Mesothelial cell of epicardium (in vitro differentiated cells): ENCODE results near the gene CNTNAP1. TPM values are rescaled to one million over a fixed set of nuclear protein-coding genes. Genes with fewer than 3 reads are reported as not detected.
A peak's percentile ranks its signal among the peaks of the same experiment; 100 is the strongest.

Source experiments
- DNase-seq, 2 experiments: peaks; one replicate each; pipeline ENCODE4 v3.0.0; 2021; ENCODE audit warnings: low spot score in 2 of 2; ENCODE audit not compliant: unreplicated experiment in 2 of 2
- H3K27ac Mint-ChIP-seq: 2 replicates; pipeline ENCODE4 v1.8.0; 2021; ENCODE audit warnings: mixed read lengths
- H3K27me3 Mint-ChIP-seq: 2 replicates; pipeline ENCODE4 v1.8.0; 2021; ENCODE audit warnings: low read depth, mixed read lengths
- H3K36me3 Mint-ChIP-seq: 2 replicates; pipeline ENCODE4 v1.8.0; 2021; ENCODE audit warnings: mixed read lengths
- H3K4me1 Mint-ChIP-seq: 2 replicates; pipeline ENCODE4 v1.8.0; 2021; ENCODE audit warnings: mixed read lengths
- H3K4me3 Mint-ChIP-seq: 2 replicates; pipeline ENCODE4 v1.8.0; 2021; ENCODE audit warnings: mild to moderate bottlenecking, moderate library complexity, mixed read lengths
- H3K9me3 Mint-ChIP-seq: 2 replicates; pipeline ENCODE4 v1.8.0; 2021; ENCODE audit warnings: mixed read lengths
- CTCF ChIP-seq: fragments of 200-600 bp; sonication (generic); IDR thresholded peaks from one replicate; pipeline ENCODE4 v1.5.0; 2021; ENCODE audit warnings: antibody characterized with exemption; ENCODE audit not compliant: unreplicated experiment
- total RNA-seq: library from RNA; stranded (reverse); gene quantifications from 3 replicates; pipeline ENCODE4 v1.2.1, GENCODE V29; 2021

Gene CNTNAP1
- total RNA-seq, 1 donor from 2014 or later, result 23.1 TPM

- Mint-ChIP-seq H3K36me3 (no peaks in the 10 kb centered on the region), H3K27me3 (no peaks in the 10 kb centered on the region), H3K9me3 (no peaks in the 10 kb centered on the region), H3K4me1 (peaks cover 44% of the 10 kb centered on the region), H3K4me3 (peak overlapping the region; percentile 86), H3K27ac (peak overlapping the region; percentile 95)
- peak; percentile 98 for DNase-seq
- TF ChIP-seq CTCF, result no peak
Measured at GRCh38 chr17:42677012-42677857, 5.1 kb upstream of the CNTNAP1 start.

- no peaks in the 10 kb centered on the region for H3K9me3 Mint-ChIP-seq
- DNase-seq, result peak; percentile 61 to 82
Measured at GRCh38 chr17:42677921-42678781, 4.2 kb upstream of the CNTNAP1 start.

GRCh38 chr17:42678951-42679491, 3.3 kb upstream of the CNTNAP1 start:
- Mint-ChIP-seq H3K27me3 (peaks cover 10% of the 10 kb centered on the region), H3K4me1 (peaks cover 51% of the 10 kb centered on the region), H3K27ac (peak overlapping the region; percentile 97), H3K9me3 (no peaks in the 10 kb centered on the region), H3K4me3 (peak overlapping the region; percentile 86), H3K36me3 (no peaks in the 10 kb centered on the region)
- DNase-seq, result peak in 1 of 2 experiments; percentile 69
- TF ChIP-seq CTCF, result no peak

More at GRCh38 chr17:42677921-42678781, 4.2 kb upstream of the CNTNAP1 start:
- Mint-ChIP-seq H3K27ac (peak overlapping the region; percentile 95), H3K4me3 (peak overlapping the region; percentile 86), H3K4me1 (peaks cover 48% of the 10 kb centered on the region), H3K36me3 (no peaks in the 10 kb centered on the region), H3K27me3 (peaks cover 3% of the 10 kb centered on the region)
- no peak for TF ChIP-seq CTCF

GRCh38 chr17:42679492-42680330, 2.6 kb upstream of the CNTNAP1 start:
- TF ChIP-seq CTCF, result peak; percentile 92
- Mint-ChIP-seq H3K9me3 (no peaks in the 10 kb centered on the region), H3K36me3 (peaks cover 3% of the 10 kb centered on the region), H3K4me3 (peak overlapping the region; percentile 64), H3K27ac (peak overlapping the region; percentile 97), H3K27me3 (peaks cover 14% of the 10 kb centered on the region), H3K4me1 (peaks cover 45% of the 10 kb centered on the region)
- DNase-seq, result peak; percentile 71 to 86

- peaks cover 6% of the 10 kb centered on the region for H3K36me3 Mint-ChIP-seq
- DNase-seq, result no peak
- no peaks in the 10 kb centered on the region for H3K9me3 Mint-ChIP-seq
- no peak for TF ChIP-seq CTCF
- peak overlapping the region; percentile 30 for H3K27ac Mint-ChIP-seq
- peaks cover 14% of the 10 kb centered on the region for H3K27me3 Mint-ChIP-seq
- H3K4me3 Mint-ChIP-seq, result peak overlapping the region; percentile 64
- peaks cover 39% of the 10 kb centered on the region for H3K4me1 Mint-ChIP-seq
Measured at GRCh38 chr17:42680331-42680808, 2.0 kb upstream of the CNTNAP1 start.
